Fibroblast of lung (primary cell): ENCODE data around the gene RPEL1. TPM values are rescaled to one million over a fixed set of nuclear protein-coding genes. Genes with fewer than 3 reads are reported as not detected.
A peak's percentile ranks its signal among the peaks of the same experiment; 100 is the strongest.

Source experiments
- DNase-seq, 2 donors: peaks; one replicate each; pipeline versions ENCODE4 v3.0.0 to v3.0.0-alpha.2; 2010; ENCODE audit warnings: low read depth in 2 of 2
- H2AFZ ChIP-seq: 2 replicates; pipeline ENCODE4 v1.5.1; 2012; ENCODE audit warnings: low read length, control low read depth, inconsistent platforms
- H3K27ac ChIP-seq: 2 replicates; pipeline ENCODE4 v1.5.1; 2011; ENCODE audit warnings: low read length, control low read depth; ENCODE audit not compliant: insufficient read depth
- H3K27me3 ChIP-seq: 2 replicates; pipeline ENCODE4 v1.5.1; 2011; ENCODE audit warnings: mild to moderate bottlenecking, low read length; ENCODE audit not compliant: control insufficient read depth, insufficient read depth
- H3K36me3 ChIP-seq: 2 replicates; pipeline ENCODE4 v1.5.1; 2011; ENCODE audit warnings: low read length; ENCODE audit not compliant: control insufficient read depth, insufficient read depth
- H3K4me1 ChIP-seq: 2 replicates; pipeline ENCODE4 v1.5.1; 2011; ENCODE audit warnings: low read length; ENCODE audit not compliant: control insufficient read depth, insufficient read depth; ENCODE audit errors: extremely low read depth
- H3K4me2 ChIP-seq: 2 replicates; pipeline ENCODE4 v1.5.1; 2011; ENCODE audit warnings: low read length, control low read depth; ENCODE audit not compliant: insufficient read depth; ENCODE audit errors: extremely low read depth
- H3K4me3 ChIP-seq, 4 experiments: fragments of 200-600 bp in 1 of 4; sonication (generic) in 1 of 4; replicated peaks in 1 of 4; 2 replicates each; pipeline ENCODE4 v1.5.1; 2011 to 2016; ENCODE audit warnings: low read length in 4 of 4, low read depth in 3 of 4, mild to moderate bottlenecking in 3 of 4, control low read depth in 2 of 4, inconsistent platforms in 1 of 4, mixed read lengths in 1 of 4; ENCODE audit not compliant: insufficient read depth in 1 of 4; ENCODE audit errors: control extremely low read depth in 1 of 4
- H3K79me2 ChIP-seq: 2 replicates; pipeline ENCODE4 v1.5.1; 2012; ENCODE audit warnings: mild to moderate bottlenecking, low read length, inconsistent platforms; ENCODE audit not compliant: control insufficient read depth, insufficient read depth
- H3K9ac ChIP-seq: 2 replicates; pipeline ENCODE4 v1.5.1; 2011; ENCODE audit warnings: mild to moderate bottlenecking, low read length, control low read depth; ENCODE audit not compliant: insufficient read depth
- H3K9me3 ChIP-seq: 2 replicates; pipeline ENCODE4 v1.5.1; 2012; ENCODE audit warnings: low read depth, low read length; ENCODE audit not compliant: control insufficient read depth, insufficient read depth
- H4K20me1 ChIP-seq: 2 replicates; pipeline ENCODE4 v1.5.1; 2011; ENCODE audit warnings: low read length; ENCODE audit not compliant: control insufficient read depth, insufficient read depth; ENCODE audit errors: extremely low read depth
- EZH2 ChIP-seq: IDR thresholded peaks from 2 replicates; pipeline ENCODE4 v1.5.1; 2012; ENCODE audit warnings: low read length, control low read depth, mild to moderate bottlenecking; ENCODE audit errors: missing control alignments
- polyA plus RNA-seq, 2 donors: library from polyadenylated mRNA; depleted of rRNA in 1 of 2; stranded (reverse) in 1 of 2; unstranded in 1 of 2; fragments of >200 nt; gene quantifications; 2 replicates each; pipeline ENCODE4 v1.2.1, GENCODE V29; 2011 to 2012; ENCODE audit warnings: missing spikeins in 1 of 2
- total RNA-seq: library from RNA; depleted of rRNA; stranded (reverse); fragments of >200 nt; gene quantifications from 2 replicates; pipeline ENCODE4 v1.2.1, GENCODE V29; 2014
- TF ChIP-seq, protein P1 (sequence below), 2 donors: IDR thresholded peaks in 1 of 2; conservative IDR thresholded peaks in 1 of 2; 1 replicate in 1 of 2; 2 replicates in 1 of 2; pipeline ENCODE4 v1.5.1; 2011 to 2012; ENCODE audit warnings: low read length in 2 of 2, control low read depth in 1 of 2, inconsistent platforms in 1 of 2, low read depth in 1 of 2, mild to moderate bottlenecking in 1 of 2

RPEL1 gene
- total and polyA plus RNA-seq, 2 donors (not counting 1 experiment from before 2014, with no cell fraction given): 0.17 to 0.18 TPM

DNA sequence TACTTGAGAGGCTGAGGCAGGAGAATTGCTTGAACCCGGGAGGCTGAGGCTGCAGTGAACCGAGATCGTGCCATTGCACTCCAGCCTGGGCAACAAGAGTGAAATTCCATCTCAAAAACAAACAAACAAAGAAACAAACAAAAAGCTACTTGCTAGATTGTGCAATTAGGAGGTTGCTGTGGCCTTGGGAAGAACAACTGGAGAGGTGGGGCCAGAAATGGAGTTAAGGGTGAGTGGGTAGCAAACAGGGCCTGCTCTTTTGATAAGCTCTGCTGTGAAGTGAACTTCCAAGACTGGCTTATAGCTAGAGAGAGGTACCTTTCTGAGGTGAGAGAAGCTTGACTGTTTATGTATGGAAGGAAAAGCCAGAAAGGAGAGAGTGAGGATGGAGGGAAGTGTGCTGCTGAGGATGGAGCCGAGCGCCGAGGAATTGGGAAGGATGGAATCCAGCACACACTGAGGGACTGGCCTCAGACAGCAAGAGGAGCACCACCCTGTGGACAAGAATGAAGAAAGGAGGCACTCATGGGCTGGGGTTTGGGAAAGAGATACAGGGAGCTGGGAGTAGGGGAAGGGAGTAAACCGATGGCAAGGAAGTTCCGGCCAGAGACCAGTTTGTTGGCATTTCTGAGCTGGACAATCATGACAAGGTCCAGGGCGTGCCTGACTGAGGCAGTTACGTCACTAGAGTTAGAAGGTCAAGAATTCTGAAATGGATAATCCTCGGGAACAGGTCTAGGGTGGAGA, 7.0 kb upstream of the RPEL1 start:
- peak; percentile 46 to 53 for DNase-seq
- Histone ChIP-seq H3K9me3 (no peaks in the 10 kb centered on the region), H3K4me2 (no peak overlapping the region), H3K36me3 (no peaks in the 10 kb centered on the region), H3K4me1 (peaks cover 2% of the 10 kb centered on the region), H2AFZ (peak overlapping the region; percentile 61), H3K4me3 (no peak overlapping the region), H3K9ac (no peak overlapping the region), H3K27ac (no peak overlapping the region), H3K27me3 (no peaks in the 10 kb centered on the region), H4K20me1 (no peaks in the 10 kb centered on the region), H3K79me2 (no peaks in the 10 kb centered on the region)
- no peak for TF ChIP-seq EZH2
- TF ChIP-seq, protein P1, sequence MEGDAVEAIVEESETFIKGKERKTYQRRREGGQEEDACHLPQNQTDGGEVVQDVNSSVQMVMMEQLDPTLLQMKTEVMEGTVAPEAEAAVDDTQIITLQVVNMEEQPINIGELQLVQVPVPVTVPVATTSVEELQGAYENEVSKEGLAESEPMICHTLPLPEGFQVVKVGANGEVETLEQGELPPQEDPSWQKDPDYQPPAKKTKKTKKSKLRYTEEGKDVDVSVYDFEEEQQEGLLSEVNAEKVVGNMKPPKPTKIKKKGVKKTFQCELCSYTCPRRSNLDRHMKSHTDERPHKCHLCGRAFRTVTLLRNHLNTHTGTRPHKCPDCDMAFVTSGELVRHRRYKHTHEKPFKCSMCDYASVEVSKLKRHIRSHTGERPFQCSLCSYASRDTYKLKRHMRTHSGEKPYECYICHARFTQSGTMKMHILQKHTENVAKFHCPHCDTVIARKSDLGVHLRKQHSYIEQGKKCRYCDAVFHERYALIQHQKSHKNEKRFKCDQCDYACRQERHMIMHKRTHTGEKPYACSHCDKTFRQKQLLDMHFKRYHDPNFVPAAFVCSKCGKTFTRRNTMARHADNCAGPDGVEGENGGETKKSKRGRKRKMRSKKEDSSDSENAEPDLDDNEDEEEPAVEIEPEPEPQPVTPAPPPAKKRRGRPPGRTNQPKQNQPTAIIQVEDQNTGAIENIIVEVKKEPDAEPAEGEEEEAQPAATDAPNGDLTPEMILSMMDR (conservative IDR thresholded peaks at IDR 0.05 in 1 of 2, IDR thresholded peaks at IDR 0.05 in 1 of 2; ENCODE audit: low read depth in 1 of 2, low read length in 2 of 2): peak; percentile 46 to 59

DNA sequence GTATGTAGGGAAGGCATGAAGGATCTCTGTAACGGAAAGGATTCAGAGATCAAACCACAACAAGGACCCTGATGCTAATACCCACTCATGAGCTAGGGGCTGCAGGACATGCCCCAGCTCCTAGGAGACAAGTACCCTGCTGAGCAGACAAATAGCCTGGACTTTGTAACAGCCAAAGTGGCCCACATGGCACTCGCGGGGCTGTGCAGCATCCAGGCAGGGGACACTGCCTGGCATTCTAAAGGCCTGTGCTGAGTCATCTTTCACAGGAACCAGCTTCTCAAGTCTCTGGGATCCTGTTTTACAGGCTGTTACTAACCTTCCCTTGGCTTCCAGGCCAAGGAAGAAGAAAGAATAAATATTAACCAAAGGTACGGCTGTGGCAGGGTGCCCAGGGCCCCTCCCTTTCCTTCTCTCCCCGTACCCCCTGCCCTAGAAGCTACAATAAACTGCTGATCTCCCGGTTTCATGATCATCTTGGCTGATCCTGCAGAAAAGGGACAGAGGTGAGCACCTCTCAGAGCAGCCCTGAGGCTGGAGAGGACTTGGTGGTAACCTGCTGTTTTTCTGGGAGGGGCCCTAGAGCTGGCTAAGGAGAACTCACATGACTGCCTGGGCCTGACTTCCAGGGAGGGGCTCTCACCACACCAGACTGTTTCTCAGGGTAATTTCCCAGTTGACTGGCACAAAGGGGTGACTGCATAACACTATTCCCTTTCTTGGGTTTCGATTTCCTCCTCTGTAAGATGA, 4.2 kb upstream of the RPEL1 start:
- Histone ChIP-seq H3K4me2 (no peak overlapping the region), H3K9ac (no peak overlapping the region)
- peak; percentile 25 to 51 for DNase-seq

More for the DNA sequence above, 4.2 kb upstream of the RPEL1 start:
- TF ChIP-seq, protein P1 (conservative IDR thresholded peaks at IDR 0.05 in 1 of 2, IDR thresholded peaks at IDR 0.05 in 1 of 2; ENCODE audit: low read depth in 1 of 2, low read length in 2 of 2): no peak
- no peak for TF ChIP-seq EZH2
- Histone ChIP-seq H2AFZ (no peak overlapping the region), H4K20me1 (no peaks in the 10 kb centered on the region), H3K4me3 (no peak overlapping the region), H3K4me1 (peaks cover 2% of the 10 kb centered on the region), H3K27me3 (no peaks in the 10 kb centered on the region), H3K27ac (no peak overlapping the region), H3K9me3 (no peaks in the 10 kb centered on the region), H3K36me3 (no peaks in the 10 kb centered on the region), H3K79me2 (no peaks in the 10 kb centered on the region)
